Bone marrow (tissue), 2 donors: Measurements from ENCODE around the gene TOP1.
"Not testable (repeated sequence)": the region's sequence is repeated elsewhere in the genome, so short reads cannot be mapped to it uniquely, and the experiment has no call there.

Experiments
- DNase-seq, 2 donors: peaks; one replicate each; lab custom pipeline; 2025; lab: John Stamatoyannopoulos, UW

The TOP1 gene

DNA sequence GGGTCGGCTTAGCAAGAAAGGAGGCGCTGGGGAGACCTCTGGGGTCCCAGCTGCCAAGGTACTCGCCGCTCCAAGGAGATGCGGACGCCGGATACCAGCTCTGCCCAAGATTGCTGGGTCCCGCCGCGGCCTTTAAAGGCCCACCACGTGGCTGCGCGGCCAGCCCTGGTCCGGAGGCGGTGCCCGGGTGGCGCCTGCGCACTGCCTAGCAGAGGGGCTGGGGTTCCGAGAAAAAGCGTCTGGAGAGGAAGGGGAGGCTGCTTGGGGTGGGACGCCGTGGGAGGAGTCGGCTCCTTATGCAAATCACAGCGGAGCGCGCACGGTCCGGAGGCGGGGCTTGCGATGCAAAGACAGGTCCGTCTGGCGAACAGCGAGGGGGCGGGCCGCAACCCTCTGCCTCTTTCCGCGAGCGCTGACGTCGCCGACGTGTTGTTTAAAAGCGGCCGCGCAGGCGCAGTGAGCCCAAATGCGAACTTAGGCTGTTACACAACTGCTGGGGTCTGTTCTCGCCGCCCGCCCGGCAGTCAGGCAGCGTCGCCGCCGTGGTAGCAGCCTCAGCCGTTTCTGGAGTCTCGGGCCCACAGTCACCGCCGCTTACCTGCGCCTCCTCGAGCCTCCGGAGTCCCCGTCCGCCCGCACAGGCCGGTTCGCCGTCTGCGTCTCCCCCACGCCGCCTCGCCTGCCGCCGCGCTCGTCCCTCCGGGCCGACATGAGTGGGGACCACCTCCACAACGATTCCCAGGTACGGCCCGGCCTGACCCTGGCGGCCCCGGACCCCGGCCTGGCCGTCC is at the start of gene TOP1:
Gene TOP1 (plus strand): TSS at position 464 of the 791 bp plus-strand sequence. CDS start 246 bp downstream, at position 710.
- DNase-seq = peak; percentile 97 to 99

DNA sequence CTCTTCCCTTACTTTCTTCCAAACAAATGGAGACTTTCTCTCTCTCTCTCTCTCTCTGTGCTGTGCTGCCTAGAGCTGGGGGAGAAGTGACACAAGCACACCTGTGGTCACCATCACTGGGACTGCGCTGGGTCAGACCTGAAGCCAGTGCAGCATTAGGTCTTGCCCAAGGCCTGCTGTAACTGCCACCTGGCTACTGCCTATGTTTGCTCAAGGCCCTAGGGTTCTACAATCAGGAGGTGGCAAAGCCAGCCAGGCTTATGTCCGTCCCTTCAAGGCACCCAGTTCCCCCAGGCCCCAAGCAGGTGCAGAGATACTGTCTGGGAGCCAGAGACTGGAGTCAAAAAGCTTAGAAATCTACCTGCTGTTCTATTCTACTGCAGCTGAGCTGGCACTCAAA is 49.4 kb upstream of the TOP1 start:
- DNase-seq = no peak

DNA sequence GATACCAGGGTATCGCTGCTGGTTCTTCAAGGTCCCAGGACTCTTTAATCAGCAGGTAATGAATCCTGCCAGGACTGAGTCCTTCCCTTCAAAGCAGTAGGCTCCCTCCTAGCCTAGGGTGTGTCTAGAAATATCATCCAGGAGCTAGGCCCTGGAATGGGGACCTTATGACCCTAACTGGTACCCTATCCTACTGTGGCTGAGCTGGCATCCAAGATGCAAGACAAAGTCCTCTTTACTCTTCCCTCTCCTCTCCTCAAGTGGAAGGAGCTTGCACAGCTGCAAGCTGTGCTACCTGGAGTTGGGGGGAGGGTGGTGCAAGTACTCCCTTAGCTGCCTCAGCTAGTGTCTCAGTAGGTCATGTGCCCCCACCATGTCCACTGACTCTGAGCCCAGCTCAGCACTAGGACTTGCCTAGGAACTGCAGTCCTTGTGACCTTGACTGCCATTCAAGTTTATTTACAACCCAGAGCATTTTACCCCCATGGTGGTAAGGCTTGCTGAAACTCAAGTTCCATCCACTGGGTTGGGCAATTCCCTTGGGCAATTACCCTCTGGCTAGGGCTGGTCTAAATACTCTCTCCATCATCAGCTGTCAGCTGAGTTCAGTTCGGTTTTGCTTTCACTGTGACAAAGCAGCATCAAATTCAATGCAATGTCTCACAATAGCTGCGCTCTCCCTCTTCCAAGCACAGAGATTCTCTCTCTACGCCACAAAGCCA is 48.4 kb upstream of the TOP1 start:
- DNase-seq = no peak

DNA sequence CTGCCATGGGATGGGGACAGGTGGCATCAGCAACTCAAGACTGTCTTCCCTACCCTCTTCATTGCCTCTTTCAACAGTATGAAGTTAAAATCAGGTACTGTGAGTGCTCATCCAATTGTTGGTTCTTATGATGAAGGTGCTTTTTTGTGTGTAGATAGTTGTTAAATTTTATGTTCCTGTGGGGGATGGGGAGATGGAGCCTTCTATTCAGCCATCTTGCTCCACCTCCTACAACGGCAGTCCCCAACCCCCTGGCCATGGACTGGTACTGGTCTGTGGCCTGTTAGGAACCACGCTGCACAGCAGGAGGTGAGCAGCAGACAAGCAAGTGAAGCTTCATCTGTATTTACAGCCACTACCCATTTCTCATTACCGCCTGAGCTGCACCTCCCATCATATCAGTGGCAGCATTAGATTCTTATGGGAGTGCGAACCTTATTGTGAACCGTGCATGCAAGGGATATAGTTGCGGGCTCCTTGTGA is 47.8 kb upstream of the TOP1 start:
- no peak for DNase-seq

DNA sequence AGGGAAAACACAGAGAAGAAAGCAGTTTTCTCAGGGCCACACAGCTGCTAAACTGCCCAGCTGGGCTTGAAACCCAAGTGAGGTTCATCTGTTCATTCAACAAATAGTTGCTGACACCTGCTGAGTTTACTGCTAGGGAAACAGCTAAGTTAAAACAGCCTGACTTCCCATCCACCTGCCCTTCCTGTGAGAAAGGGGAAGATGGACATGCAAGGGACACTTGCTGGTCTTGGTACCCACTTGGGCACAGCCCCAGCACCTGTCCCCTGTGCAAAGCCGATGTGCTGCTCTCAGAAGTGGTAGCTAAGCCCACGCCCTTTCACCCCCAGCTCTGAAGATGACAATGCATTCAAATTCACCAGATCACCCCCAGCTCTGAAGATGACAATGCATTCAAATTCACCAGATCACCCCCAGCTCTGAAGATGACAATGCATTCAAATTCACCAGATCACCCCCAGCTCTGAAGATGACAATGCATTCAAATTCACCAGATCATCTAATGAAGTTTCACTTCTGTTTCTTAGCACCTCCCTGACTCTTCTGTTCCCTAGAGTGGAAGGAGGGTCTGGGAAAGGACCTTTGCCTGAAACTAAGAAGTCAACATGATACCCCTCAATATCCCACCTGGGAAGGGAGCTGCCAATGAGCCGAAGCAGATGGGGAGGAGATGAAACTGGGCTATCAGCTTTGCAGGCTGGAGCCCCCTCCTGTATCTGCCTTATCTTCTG is 46.0 kb upstream of the TOP1 start:
- DNase-seq = no peak

DNA sequence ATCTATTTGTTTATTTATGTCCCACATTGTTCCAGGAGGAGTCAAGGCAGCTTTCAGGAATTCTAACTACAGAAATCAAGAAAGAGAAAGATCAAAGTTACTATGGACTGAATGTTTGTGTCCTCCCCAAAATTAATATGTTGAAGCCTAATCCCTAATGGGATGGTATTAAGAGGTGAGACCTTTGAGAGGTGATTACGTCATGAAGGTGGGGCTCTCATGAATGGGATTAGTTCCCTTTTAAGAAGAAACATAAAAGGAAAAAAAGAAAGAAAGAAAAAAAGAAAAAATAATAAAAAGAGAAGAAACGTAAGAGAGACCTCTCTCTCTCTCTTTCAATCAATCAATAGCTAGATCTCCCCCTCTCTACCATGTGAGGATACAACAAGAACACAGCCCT is 44.7 kb upstream of the TOP1 start:
- no peak for DNase-seq

DNA sequence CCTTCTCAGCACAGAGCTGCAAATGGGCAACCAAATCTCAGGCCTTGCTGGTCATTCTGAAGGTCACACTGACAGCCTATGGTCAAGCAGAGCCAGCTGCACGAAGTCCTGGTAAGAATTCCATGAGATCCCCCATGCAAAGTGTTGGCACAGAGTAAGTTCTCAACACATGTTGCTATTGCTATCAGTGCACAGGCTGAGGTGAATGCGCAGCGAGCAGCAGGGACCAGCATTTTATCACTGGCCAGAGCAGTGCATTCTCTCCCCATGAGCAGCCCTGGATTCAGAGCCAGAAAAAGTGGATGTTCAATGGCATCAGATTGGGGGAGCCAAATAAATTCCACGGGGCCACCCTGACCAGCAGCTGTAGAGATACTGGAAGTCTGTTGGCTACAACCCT is 44.1 kb upstream of the TOP1 start:
- DNase-seq = no peak

DNA sequence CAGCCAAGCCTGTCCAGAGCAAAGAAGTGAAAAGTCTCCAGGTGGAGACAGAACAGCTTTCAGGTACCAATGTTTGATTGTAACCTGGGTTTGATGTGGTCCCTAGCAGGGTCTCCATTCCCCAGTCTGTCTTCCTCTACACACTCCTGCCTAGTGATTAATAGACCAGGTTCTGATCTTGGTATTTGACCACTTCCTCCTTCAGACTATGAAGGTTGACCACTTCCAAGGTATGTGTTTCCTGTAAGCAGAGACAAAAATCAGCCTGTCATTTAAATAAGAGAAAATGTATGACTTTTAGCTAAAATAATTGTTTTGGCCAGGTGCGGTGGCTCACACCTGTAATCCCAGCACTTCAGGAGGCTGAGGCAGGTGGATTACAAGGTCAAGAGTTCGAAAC is 41.8 kb upstream of the TOP1 start:
- no peak for DNase-seq

DNA sequence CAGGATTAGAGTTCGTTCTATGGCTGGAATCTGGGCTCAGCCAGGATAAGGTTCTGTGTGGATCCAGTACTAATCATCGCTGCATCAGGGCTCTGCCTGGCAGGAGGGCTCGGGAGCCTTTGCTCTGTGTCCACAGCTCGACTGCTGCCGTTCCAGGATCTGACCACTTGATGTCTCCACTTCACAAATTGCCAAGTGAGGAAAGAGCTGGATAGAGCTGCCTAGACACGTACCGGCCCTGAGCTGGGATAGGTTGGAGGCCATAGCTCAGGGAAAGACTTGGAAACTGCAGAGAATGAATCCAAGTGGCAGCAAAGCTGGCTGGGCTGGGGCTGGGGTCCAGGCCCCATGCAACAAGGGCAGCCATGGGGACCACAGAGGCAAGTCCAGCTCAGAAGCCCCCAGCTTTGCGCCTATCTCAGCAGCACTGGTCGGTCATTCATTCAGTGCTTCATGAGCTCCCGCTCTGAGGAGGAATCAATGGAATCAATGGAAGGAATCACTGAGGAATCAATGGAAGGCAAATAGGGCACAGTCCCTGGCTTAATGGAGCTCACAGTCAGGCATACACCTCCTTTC is 38.0 kb upstream of the TOP1 start:
- DNase-seq = peak; percentile 23 to 86

DNA sequence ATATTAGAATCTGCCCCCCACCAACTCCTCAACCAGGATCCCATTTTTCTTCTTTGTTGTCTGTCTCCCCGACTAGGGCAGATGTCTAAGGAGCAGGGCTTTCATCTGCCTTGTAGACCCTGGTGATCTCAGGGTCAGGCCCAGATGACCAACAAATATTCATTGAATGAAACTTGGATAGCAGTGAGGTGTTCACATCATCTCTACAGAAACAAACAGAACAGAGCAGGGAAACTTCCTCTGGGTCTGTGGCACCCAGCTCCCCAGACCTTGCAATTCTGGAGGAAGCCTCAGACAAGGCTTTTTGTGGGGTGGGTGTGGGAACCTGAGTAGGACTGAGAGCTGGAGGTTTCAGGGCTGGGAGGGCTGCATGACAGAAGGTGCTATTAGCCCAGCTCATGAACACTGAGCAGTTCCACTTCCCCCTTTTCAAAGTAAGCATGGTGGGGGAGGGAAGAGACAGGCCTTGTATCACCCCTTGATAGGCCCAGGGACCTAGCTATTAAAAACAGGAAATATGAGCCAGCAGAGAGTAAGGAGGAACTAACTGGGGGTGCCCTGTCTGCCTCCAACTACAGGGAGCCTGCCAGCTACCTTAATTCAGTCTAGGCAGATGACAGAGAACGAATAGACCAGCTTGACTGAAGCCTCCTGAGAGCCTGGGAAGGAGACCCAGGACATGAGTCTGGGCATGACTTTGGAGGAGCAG is 37.3 kb upstream of the TOP1 start:
- peak; percentile 43 to 99 for DNase-seq

DNA sequence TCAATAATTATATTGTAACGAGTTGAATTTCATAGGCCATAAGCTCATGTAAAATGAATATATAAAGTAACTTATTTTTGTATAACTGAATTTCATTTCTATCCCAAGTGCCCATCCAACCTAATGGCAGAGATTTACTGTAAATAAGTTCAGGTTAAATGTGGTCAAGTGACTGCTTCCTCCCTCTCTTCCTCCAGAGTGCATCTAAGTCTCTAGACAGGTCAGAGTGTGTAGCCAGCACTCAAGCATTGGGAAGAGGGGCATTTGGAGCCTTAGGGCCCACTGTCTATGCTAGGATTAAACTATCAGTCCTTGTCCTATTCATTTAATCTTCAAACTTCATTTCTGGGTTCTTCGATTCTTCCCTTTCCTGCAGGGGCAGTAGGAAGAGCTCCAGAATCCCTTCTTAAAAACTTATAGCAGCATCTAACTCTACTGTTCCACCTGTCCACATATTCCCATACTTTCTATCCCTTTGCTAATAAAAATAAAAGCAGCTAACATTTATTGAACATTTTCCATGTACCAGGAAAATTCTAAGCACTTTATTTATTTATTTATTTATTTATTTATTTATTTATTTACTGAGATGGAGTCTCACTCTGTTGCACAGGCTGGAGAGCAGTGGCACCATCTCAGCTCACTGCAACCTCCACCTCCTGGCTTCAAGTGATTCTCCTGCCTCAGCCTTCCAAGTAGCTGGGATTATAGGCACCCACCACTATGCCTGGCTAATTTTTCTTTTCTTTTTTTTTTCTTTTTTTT is 36.1 kb upstream of the TOP1 start:
- DNase-seq = no peak

DNA sequence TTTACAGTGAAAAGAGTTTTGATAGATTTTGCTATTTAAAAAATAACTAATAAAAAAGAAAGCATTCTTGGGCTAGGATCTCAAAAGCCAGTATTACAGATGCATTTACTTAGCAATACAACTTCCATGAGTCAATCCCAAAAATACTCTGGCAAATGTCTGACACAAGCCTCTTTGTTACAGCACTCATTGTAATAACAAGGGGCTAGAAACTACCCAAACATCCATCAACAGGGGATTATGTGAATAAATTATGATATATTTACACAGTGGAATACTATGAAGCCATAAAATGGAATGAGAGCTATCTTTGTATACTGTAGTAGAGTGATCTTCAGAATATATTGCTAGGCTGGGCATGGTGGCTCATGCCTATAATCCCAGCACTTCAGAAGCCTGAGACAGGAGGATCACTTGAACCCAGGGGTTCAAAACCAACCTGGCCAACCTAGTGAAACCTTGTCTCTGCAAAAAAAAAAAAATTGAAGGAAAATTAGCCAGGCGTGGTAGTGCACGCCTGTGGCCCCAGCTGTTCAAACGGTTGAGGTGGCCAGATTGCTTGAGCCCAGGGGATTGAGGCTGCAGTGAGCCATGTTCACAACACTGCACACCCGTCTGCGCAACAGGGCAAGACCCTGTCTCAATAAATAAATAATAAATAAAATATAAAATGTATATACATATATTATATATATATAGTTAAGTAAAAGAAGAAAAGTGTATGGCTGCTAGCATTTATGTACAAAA is 34.7 kb upstream of the TOP1 start:
- DNase-seq = no peak

DNA sequence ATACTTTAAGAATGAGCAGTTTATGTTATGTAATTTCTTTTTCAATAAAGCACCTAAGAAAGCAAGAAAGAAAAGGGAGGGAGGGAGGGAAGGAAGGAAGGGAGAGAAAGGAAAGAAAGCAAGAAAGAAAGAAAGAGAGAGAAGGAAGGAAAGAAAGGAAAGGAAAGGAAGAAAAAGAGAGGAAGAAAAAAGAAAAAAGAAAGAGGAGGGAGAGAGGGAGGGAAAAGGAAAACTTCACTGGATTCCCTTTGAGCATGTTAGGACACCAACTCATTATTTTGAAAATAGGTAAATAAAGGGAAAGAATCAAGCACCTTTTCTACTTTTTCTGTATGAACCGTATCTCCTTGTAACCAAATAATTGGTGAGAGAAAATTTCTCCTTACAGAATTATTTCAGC is 32.3 kb upstream of the TOP1 start:
- no peak for DNase-seq

DNA sequence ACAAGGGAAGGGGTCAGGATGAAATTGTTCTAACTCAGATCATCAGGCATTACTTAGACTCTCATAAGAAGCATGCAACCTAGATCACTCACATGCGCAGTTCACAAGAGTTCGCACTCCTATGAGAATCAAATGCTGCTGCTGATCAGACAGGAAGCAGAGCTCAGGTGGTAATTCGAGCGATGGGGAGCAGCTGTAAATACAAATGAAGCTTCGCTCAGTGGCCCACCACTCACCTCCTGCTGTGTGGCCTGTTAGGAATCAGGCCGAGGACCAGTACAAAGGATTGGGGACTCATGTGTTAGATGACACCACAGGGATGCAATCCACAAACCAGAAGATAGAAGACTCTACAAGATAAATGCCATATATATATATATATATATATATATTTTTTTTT is 31.5 kb upstream of the TOP1 start:
- no peak for DNase-seq

DNA sequence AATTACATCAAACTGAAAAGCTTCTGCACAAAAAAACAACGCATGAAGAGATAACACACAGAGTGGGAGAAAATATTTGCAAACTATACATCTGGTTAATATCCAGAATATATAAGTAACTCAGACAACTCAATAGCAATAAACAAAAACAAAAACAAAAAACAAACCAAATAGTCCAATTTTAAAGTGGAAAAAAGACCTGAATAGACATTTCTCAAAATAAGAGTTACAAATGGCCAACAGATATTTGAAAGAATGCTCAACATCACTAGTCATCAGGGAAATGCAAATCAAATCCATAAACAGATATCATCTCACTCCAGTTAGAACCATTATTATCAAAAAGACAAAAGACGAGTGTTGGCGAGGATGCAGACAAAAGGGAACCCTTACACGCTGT is 28.8 kb upstream of the TOP1 start:
- DNase-seq = no peak

DNA sequence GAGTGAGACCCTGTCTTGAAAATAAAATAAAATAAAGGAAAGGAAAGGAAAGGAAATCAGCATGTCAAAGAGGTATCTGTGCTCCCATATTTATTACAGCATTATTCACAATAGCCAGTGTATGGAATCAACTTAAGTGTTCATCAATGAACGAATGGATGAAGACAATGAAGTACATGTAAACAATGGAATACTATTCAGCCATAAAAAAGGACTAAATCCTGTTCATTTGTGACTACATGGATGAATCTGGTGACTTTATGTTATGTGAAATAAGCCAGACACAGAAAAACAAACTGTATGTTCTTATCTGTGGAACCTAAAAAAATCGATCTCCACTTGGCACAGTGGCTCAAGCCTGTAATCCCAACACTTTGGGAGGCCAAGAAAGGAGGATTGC is 28.0 kb upstream of the TOP1 start:
- DNase-seq = no peak

DNA sequence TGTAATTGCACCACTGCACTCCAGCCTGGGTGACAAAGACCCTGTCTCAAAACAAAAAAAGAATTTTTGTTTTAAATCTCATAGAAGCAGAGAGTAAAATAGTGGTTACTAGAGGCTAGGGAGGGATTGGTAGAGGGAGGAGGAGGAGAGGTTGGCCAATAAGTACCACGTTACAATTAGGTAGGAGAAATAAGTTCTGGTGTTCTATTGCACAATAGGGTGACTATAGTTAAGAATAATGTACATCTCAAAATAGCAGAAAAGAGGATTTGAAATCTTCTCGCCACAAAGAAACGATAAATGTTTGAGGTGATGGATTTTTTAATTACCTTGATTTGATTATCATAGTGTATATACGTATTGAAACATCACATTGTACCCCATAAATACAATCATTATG is 27.1 kb upstream of the TOP1 start:
- DNase-seq = no peak

DNA sequence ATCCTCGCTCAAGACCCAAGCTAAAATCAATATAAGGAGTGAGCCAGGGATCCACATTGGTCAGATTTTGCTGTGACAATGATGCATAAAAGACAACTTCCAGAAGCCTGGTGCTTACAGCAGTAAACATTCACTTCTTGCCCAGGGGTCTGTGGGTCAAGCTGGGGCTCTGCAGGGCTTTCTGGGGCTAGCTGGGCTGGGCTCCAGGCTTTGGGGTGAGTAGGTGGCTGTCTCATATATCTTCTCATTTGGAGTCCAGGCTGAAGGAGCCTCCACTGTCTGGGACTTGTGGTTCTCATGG is 25.8 kb upstream of the TOP1 start:
- no peak for DNase-seq

DNA sequence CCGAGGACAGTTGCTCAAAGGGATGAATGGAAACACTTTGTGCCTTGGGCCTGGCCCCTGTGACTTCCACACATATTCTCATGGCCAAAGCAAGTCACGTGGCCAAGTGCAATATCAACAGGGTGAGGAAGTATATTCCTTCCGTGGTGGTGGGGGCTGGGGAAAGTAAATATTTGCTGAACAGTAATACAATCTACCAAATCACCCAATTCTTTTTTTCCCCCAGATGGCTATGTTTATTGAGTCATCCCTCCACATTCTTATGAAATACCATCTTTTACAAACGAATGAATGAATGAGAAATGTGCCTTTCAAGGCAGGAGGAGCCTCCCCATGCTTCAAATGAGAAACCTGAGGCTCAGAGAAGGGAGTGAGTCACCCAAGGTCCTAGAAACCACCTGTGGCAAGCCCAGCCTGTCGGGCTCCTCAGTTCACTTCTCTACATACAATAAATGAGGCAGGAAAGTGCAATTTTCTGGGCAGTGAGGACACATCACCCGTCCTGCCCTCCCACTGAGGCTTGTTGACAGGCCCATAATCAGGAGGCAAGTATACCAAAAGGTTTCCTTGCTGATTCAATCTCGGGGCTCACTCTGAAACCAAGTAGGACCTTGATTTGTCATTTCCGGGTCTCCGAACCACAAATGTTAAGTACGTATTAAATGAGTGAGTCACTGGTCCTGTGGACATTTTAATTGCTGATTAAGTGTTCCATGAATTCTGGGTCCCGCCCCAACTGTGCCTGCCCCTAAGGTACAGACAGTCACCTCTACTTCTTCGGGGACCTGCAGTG is 25.3 kb upstream of the TOP1 start:
- peak; percentile 62 for DNase-seq

DNA sequence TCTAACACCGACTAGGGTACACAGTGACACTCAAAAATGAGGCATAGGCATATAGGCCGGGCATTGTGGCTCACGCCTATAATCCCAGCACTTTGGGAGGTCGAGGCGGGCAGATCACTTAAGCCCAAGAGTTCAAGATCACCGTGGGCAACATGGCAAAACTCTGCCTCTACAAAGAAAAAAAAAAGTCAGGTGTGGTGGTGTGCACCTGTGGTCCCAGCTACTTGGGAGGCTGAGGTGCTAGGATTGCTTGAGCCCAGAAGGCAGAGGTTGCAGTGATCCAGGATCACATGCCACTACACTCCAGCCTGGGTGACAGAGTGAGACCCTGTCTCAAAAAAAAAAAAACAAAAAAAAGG is 24.7 kb upstream of the TOP1 start:
- DNase-seq = not testable (repeated sequence)
